Fibroblast of lung (primary cell): Measurements from ENCODE around the gene NRDC.

Experiments used
- CTCF ChIP-seq, 2 donors: IDR thresholded peaks in 1 of 2; conservative IDR thresholded peaks in 1 of 2; 1 replicate in 1 of 2; 2 replicates in 1 of 2; pipeline ENCODE4 v1.5.1; 2011 to 2012; ENCODE audit warnings: low read length in 2 of 2, control low read depth in 1 of 2, inconsistent platforms in 1 of 2, low read depth in 1 of 2, mild to moderate bottlenecking in 1 of 2
- EZH2 ChIP-seq: IDR thresholded peaks from 2 replicates; pipeline ENCODE4 v1.5.1; 2012; ENCODE audit warnings: low read length, control low read depth, mild to moderate bottlenecking; ENCODE audit errors: missing control alignments

- TF ChIP-seq EZH2 (no peak), CTCF (conservative IDR thresholded peaks at IDR 0.05 in 1 of 2, IDR thresholded peaks at IDR 0.05 in 1 of 2; ENCODE audit: low read depth in 1 of 2, low read length in 2 of 2) (no peak)
Measured at GRCh38 chr1:51867479-51868232, 10.9 kb downstream of the NRDC start.
